HG02588 (cell line): ENCODE measurements around the gene NAALAD2.
A peak's percentile ranks its signal among the peaks of the same experiment; 100 is the strongest.
"Not testable (repeated sequence)": the region's sequence is repeated elsewhere in the genome, so short reads cannot be mapped to it uniquely, and the experiment has no call there.

Experiments
- ATAC-seq: cut with Tn5 transposase; IDR thresholded peaks from one replicate; pipeline ENCODE4 v1.9.1; 2021; ENCODE audit warnings: mild to moderate bottlenecking, moderate library complexity; ENCODE audit not compliant: unreplicated experiment

Gene NAALAD2

GRCh38 chr11:90189011-90189410 is 54.5 kb downstream of the NAALAD2 start:
- ATAC-seq, result no peak

DNA sequence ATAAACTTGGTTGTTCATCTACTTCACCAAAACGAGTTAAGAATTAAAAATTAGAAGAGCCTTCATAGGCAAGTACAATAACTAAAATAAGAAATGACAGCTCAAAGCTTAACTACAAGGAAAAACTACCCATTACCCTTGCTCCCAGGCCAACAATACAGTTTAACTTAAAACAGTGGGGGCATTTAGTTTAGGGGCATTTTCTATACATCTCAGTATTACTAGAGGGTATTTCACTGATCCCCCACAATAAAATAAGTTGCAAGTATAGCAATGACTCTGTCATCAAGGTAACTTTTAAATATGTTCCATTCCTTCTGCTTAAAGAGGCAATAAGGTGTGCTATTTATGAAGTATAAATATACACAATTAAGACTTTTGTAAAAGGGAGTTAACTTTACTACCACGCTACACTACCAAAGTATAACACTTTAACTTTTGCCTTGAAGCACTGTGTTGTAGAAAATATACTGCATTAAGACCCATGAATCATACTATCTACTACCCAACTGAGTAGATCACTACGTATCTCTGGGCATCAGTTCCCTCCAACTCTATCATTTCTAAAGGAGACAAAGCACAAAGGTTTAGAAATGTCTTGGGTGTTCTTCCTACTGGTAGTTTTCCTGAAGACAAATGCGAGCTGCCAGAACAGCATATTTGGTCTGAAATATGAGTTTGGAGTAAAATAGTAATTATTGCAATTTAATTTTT is 58.6 kb downstream of the NAALAD2 start:
- no peak for ATAC-seq

DNA sequence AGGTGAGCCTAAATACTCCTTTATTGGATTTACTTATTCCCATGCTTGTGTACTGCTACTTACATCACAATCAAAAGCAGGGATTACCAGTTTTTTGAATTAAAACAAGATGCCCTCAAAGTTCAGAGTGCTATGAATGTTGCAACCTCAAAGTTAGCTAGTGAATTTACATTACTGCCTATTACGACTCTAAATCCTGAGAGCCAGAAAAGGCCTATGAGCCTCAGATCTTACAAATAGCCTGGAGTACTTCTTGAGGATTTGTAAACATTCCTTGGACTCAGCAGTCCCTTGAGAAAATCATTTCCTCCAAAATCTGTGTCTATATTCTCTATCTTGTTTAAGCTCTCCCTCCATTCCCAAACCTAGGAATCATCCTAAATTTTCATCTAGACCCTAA is 62.9 kb downstream of the NAALAD2 start:
- ATAC-seq, result no peak

DNA sequence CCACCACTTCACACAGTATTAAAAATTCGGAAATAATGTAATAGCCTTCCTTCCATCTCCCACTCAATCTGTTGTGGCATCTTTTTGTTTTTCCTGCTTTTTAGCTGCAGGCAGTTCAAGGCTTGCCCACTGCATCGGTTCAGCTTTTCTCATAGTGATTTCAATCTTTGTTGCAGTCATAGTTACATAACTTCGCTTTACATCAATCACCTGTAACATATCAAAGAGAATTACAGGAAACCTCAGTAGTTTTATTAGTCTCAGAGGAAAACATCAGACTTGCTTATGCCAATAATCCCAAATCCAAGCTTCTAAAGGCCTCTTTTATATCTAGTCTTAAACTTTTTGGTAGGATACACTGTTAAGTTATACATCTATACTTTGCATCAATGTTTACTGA is 67.9 kb downstream of the NAALAD2 start:
- ATAC-seq, result no peak

GRCh38 chr11:90204407-90204806 is 69.9 kb downstream of the NAALAD2 start:
- no peak for ATAC-seq

DNA sequence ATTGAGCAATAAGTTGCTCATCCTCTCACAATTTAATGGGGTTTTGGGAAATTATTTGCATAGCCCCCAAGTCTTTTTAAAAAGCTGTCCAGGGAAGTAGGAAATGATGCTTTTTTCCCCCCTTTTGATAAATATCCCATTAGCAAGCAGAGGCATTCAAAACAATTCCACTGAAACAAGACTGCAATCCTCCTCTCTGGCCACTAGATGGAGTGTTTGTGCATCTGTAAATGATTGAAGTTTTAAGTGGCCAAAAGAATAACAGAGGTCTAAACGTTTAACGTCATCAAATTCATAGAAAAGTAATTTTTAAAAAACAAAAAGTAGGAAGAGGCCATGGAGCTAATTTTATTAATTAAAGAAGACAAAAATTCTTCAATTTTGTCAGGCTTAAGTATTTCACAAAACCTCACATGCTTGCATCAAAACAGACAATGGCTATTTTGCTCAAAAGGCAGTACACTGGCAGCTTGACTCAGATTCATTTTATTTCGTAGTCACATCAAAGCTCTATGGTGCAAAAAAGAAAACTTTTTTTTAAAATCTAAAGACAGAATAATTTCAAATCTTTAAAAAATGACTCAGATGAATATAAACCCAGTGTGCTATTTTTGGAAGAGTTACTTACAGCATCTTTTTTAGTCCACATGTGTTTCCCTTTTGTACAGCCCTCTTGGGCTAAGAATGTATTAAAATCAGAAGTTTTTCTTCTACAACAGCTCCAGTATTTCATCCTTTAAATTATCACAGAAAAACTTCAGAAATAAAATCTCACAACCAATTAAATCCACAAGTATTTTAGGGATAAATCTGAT is 70.6 kb downstream of the NAALAD2 start:
- ATAC-seq, result peak; percentile 83

DNA sequence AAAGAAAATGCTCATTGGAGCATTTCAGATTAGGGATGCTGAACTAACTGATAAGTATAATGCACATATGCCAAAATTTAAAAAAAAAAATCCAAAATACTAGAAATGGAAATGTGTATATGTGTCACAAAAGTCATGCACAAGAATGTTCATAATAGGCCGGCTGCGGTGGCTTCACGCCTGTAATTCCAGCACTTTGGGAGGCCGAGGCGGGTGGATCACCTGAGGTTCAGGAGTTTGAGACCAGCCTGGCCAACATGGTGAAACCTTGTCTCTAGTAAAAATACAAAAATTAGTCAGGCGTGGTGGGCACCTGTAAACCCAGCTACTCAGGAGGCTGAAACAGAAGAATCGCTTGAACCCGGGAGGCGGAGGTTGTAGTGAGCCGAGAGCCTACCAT is 73.5 kb downstream of the NAALAD2 start:
- not testable (repeated sequence) for ATAC-seq

GRCh38 chr11:90208857-90209256 is 74.4 kb downstream of the NAALAD2 start:
- no peak for ATAC-seq

DNA sequence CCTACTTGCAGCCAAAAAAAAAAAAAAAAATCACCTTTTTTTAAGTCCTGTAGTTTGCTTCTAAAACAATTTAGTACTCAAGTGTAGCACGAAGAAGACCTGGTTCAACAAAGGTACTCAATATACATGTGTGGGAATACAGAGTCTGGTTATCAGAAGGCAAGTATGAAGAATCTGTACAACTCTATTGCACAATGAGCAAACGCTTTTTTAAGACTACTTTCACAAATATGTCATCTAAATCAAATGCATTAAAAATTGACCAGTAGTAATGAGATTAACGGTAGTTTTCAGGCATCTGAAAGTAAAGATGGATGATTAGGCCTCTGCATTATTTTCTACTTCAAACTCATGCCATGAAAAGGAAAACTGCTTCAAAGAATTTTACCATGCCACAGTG is 78.9 kb downstream of the NAALAD2 start:
- ATAC-seq, result no peak

DNA sequence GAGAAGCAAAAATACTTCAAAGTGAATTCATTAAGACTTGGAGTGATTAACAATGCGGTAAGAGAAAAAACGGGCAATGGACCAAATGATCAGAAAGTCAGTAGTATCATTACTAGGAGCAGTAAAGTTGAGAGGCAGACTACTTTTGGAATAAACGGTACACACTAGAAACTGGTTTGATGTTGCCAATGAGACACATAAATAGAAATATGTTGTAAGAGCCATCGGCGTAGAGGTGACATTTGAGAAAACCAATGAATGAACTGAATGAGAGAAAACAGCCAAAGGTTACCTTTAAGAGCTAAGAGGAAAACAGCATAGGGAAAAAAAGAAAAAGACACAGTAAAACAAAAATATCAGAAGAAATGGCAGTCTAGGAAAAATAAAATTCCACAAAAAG is 82.1 kb downstream of the NAALAD2 start:
- no peak for ATAC-seq

- ATAC-seq, result no peak
Measured at GRCh38 chr11:90218606-90219005, 84.1 kb downstream of the NAALAD2 start.

DNA sequence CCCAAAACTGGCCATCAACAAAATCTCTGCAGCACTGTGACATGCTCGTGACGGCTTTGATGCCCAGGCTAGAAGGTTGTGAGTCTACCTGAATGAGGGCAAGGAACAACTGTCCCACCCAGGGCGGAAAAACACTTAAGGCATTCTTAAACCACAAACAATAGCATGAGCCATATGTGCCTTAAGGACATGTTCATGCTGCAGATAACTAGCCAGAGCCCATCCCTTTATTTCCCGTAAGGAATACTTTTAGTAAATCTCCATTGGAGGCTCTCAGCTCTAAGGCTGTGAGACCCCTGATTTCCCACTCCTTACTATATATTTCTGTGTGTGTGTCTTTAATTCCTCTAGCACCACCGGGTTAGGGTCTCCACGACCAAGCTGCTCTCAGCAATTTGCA is 85.0 kb downstream of the NAALAD2 start:
- no peak for ATAC-seq

GRCh38 chr11:90220391-90220790 is 85.9 kb downstream of the NAALAD2 start:
- no peak for ATAC-seq

- peak; percentile 14 for ATAC-seq
Measured at GRCh38 chr11:90221803-90222458, 87.5 kb downstream of the NAALAD2 start.

DNA sequence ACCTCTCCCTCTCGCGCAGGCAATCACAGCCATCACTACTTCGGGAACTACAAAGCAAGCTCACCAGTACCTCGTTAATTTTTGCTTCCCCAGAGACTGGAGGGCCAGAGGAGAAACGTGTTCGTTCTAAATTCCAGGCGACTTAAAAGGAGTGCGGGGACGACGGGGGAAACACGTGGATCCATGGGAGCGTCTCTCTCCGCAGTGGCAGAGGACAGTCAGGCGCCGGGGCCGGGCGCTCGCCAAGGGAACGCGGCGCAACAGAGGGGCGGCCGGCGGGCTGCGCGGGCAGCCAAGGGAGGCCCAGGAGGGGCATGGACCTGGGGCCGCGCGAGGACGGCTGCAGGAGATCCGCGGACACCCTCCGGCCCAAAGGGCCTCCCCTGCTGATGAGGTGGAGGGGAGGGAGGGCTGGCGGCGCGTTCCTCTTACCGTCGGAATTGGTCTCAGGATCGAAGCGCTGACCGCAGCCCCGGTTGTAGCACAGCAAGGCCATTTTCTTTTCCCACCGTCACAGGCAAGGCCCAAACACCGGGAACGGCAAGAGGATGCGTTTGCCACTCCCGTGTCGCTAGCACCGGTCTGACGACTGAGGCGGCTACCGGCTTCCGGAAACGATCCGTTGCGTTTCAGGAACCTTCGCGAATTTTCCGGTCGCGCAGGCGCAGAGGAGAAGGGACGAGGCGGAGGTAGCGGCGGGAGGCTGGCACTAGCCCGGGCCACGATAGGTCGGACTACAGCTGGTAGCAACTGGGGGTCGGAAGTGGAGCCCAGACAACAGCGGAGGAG is 88.2 kb downstream of the NAALAD2 start, which contains the start of gene CHORDC1:
CHORDC1 (minus strand) TSS at position 591 of the 789 bp plus-strand sequence; CDS start at position 496, 95 bp downstream.
- peak; percentile 93 for ATAC-seq

- peak; percentile 49 for ATAC-seq
Measured at GRCh38 chr11:90223248-90223585, 88.8 kb downstream of the NAALAD2 start.

DNA sequence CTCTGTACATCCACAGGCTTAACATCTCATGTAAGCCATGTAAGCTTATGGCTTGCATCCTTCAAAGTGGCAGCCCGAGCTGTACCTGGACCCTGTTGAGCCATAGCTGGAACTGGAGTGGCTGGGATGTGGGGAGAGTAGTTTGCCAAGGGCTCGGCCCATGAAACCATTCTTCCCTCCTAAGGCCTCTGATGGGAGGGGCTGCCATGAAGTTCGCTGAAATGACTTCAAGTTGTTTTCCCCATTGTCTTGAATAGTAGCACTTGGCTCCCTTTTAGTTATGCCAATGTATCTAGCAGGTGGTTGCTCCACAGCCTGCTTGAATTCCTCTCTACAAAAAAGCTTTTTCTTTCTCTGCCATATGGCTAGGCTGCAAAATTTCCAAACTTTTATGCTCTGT is 93.6 kb downstream of the NAALAD2 start:
- no peak for ATAC-seq

DNA sequence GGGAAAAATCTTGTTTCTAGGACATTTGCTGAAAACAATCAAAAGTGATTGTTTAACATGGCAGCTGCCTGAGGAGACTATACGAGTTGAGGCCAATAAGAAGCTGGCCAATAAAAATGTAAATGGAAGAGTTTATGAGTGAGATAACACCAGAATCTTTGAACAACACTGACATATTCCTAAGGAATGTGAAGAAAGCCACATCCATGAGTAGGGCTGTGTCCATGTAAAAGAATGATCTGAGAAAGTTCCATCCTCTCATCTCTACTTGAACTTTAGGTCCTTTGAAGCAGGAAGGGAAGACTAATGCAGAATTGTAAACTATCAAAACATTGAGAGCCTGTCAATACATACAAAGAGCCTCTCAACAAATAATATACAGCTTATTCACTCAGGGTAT is 95.3 kb downstream of the NAALAD2 start:
- ATAC-seq, result no peak

- no peak for ATAC-seq
Measured at GRCh38 chr11:90234977-90235376, 100.5 kb downstream of the NAALAD2 start.

DNA sequence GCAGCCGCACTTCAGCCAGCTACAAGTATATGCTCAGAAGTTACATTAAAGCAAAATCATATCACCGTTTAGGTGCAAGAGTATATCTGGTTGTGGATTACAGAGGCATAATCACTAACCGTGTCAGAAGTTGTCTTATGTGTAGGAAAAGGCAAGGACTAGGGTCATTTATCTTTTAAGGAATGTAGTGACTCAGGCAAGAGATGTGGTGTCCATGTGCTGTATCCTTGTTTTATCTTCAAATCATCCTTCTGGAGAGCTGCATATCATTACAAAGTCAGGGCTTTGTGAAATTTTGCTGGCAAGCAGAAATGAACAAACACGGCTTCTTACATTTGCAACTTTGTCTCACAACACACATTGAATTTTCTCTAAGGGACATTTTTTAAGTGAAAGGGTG is 101.1 kb downstream of the NAALAD2 start:
- ATAC-seq, result no peak

DNA sequence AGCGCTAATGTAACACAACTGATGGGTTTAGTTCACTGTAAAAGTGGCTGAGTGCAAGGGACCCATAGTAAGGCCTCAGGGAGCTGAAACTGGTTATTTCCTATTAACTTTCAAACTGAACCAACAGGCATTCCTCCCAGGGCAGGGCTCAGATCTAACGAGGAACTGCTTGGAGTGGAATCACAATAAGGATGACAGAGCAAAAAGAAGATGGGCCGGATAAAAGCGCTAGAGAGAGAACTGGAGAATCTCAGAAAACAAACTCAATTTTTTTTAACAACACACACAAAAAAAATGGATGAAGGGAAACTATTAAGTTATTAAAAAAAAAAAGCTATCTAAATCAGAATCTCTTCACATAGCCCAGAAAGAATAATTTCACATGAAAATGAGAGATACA is 102.5 kb downstream of the NAALAD2 start:
- no peak for ATAC-seq
